Stomach smooth muscle (tissue), 2 donors: ENCODE measurements around the gene GBA2.
A peak's percentile ranks its signal among the peaks of the same experiment; 100 is the strongest.

Experiments
- H3K27ac ChIP-seq: one replicate; pipeline ENCODE4 v1.7.0; 2013; ENCODE audit warnings: mild to moderate bottlenecking, low read length, inconsistent platforms
- H3K27me3 ChIP-seq, 2 donors: one replicate each; pipeline ENCODE4 v1.7.0; 2013; ENCODE audit warnings: low read length in 2 of 2; ENCODE audit not compliant: insufficient read depth in 2 of 2, control insufficient read depth in 1 of 2
- H3K36me3 ChIP-seq, 2 donors: one replicate each; pipeline ENCODE4 v1.7.0; 2013; ENCODE audit warnings: low read length in 2 of 2; ENCODE audit not compliant: control insufficient read depth in 2 of 2, insufficient read depth in 2 of 2
- H3K4me1 ChIP-seq: one replicate; pipeline ENCODE4 v1.7.0; 2013; ENCODE audit warnings: low read length; ENCODE audit not compliant: control insufficient read depth, insufficient read depth
- H3K4me3 ChIP-seq, 2 donors: one replicate each; pipeline ENCODE4 v1.7.0; 2013; ENCODE audit warnings: low read length in 2 of 2
- H3K9ac ChIP-seq, 2 donors: one replicate each; pipeline ENCODE4 v1.7.0; 2013; ENCODE audit warnings: low read length in 2 of 2, mild to moderate bottlenecking in 1 of 2
- H3K9me3 ChIP-seq, 2 donors: one replicate each; pipeline ENCODE4 v1.7.0; 2013; ENCODE audit warnings: low read length in 2 of 2; ENCODE audit not compliant: control insufficient read depth in 2 of 2
- donor health status: healthy.
- donor health status: Pancreatic carcinoma.

The GBA2 gene

DNA sequence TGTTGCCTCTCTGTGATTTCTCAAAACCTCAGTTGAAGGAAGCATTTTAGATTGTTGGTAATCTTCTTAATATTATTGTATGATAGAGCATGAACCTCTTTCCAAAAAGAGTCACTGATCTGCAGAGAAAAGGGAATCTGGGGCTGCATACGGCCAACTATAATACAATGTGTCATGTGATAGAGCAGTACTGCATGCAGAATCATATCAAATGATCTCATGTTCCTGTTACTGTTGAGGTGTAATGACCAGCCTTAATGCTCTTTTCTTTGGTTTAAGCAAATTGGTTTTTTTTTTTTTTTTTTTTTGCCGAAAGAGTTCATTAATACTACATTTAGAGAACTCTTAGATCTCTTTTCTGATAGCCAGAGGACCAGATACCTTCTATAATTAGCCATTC is 18.0 kb upstream of the GBA2 start:
- no peak overlapping the region for H3K27ac ChIP-seq
- H3K9ac ChIP-seq = no peak overlapping the region
- H3K9me3 ChIP-seq = no peaks in the 10 kb centered on the region
- H3K36me3 ChIP-seq = no peaks in the 10 kb centered on the region
- peaks cover 9% of the 10 kb centered on the region for H3K4me1 ChIP-seq
- H3K27me3 ChIP-seq = no peaks in the 10 kb centered on the region
- no peak overlapping the region for H3K4me3 ChIP-seq

- H3K9me3 ChIP-seq = no peaks in the 10 kb centered on the region
- H3K36me3 ChIP-seq = no peaks in the 10 kb centered on the region
- no peaks in the 10 kb centered on the region for H3K27me3 ChIP-seq
- no peaks in the 10 kb centered on the region for H3K4me1 ChIP-seq
- no peak overlapping the region for H3K4me3 ChIP-seq
- H3K9ac ChIP-seq = no peak overlapping the region
- no peak overlapping the region for H3K27ac ChIP-seq
Measured at GRCh38 chr9:35763803-35764202, 14.8 kb upstream of the GBA2 start.

DNA sequence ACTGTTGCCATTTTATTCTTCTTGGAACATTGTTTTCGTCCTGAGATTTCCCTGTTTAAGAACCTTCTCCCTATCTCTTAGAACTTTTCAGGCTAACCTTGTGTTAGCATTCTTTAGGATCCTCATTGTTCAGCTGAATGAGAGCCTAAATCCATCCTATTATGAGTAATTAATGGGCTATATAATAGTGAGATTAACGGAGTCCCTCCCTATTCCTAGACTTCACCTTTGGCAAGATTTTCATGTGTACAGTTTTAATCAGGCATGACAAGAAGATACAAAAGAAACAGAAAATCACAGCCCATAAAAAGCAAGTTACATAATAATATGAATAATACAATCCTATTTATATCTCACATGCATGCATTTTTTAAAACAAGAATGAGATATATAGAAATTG is 14.2 kb upstream of the GBA2 start:
- Histone ChIP-seq H3K4me1 (peaks cover 3% of the 10 kb centered on the region), H3K9ac (no peak overlapping the region), H3K4me3 (no peak overlapping the region), H3K27me3 (no peaks in the 10 kb centered on the region), H3K27ac (no peak overlapping the region), H3K36me3 (no peaks in the 10 kb centered on the region), H3K9me3 (no peaks in the 10 kb centered on the region)

DNA sequence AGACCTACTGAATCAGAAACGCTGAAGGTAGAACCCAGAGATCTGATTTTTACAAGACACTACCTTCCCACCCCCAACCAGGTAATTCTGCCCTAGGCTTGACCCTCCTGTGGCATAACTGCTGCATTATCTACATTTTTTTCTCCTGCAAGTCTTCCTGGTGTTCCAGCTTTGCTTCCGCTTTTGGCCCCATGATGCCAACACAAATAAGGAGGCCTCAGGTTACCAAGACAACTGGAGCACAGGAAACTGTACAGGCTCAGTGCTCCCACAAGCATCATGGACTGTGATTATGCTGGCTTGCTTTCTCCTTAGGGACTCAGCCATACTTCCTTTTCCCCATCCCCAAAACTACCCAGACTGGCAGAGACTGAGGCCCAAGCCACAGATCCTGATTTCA is 11.6 kb upstream of the GBA2 start:
- no peak overlapping the region for H3K4me3 ChIP-seq
- no peaks in the 10 kb centered on the region for H3K27me3 ChIP-seq
- no peaks in the 10 kb centered on the region for H3K36me3 ChIP-seq
- peaks cover 15% of the 10 kb centered on the region for H3K4me1 ChIP-seq
- H3K9me3 ChIP-seq = no peaks in the 10 kb centered on the region
- no peak overlapping the region for H3K27ac ChIP-seq
- H3K9ac ChIP-seq = no peak overlapping the region

DNA sequence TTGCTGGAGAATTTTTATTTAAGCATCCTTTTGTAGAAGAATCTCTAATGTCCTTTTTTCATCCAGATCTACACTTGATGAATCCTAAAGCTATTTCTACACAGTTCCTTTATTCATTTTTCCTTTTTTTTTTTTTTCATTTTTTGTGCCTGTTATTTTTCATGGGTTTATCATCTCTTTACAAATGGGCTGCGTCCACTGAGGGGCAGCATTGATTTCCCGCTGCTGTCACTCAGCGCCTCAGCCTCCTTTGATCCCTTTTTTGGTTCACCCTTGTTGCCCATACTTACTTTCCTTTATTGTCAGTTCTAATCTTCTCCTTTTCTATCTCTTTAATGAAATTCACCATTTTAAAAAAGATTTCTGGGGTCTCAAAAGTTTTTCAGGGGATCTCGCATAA is 10.8 kb upstream of the GBA2 start:
- Histone ChIP-seq H3K27ac (no peak overlapping the region), H3K4me1 (peaks cover 15% of the 10 kb centered on the region)

DNA sequence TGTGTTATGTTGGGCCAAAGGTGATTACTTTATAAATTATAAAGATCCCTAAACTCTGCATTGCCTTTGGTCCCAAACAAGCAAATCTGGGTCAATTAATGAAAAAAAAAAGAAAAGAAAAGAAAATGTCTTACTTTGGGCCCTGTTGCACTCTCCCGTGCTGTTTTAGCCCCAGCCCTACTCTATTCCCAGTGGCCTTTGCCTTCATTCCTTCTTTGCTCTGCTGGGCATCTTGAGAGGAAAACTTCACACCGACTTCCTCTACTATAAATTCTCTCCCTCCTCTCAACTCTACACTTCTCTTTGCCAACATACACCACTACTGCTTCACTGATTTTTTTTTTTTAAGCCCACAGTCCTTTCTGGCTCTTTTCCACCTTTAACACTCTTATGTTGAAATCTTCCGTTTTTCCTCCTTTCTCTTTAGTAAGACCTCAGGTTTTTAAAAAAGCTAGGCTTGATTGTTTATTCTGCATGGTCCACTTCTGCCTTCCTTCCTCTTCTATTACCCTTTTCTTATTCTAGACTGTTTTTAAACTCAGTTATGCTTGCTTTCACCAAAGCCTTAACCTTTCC is 9.5 kb upstream of the GBA2 start:
- Histone ChIP-seq H3K27me3 (no peaks in the 10 kb centered on the region), H3K36me3 (peaks cover 10 to 11% of the 10 kb centered on the region in 2 donors), H3K4me3 (no peak overlapping the region), H3K4me1 (peaks cover 15% of the 10 kb centered on the region), H3K27ac (no peak overlapping the region), H3K9ac (peak overlapping the region in 1 of 2 donors; percentile 31), H3K9me3 (no peaks in the 10 kb centered on the region)

More for the DNA sequence above, 10.8 kb upstream of the GBA2 start:
- Histone ChIP-seq H3K9me3 (no peaks in the 10 kb centered on the region), H3K9ac (no peak overlapping the region), H3K36me3 (peaks cover under 1 to 4% of the 10 kb centered on the region in 2 donors), H3K27me3 (no peaks in the 10 kb centered on the region), H3K4me3 (no peak overlapping the region)

DNA sequence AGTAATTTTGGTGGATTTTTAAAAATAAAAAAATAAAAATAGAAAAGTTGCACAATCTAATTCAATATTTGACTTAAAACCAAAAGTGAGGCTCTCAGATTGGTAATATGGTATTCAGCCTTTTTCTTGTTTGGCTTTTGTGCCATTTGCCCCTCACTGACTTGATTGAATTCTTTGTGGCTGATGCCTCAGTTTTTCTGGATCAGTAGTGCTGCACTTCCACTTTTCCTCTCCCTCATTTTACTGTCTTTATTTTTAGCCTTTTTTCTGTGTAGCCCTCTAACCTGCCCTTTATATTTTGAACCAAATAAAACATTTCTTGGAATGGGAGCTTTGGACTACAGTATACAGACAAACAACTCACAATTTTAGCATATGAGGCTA is 8.9 kb upstream of the GBA2 start:
- Histone ChIP-seq H3K27me3 (no peaks in the 10 kb centered on the region), H3K27ac (peak overlapping the region; percentile 86), H3K36me3 (peaks cover 16 to 17% of the 10 kb centered on the region in 2 donors), H3K4me3 (peak overlapping the region; percentile 81 to 90), H3K9me3 (no peaks in the 10 kb centered on the region), H3K4me1 (peaks cover 15% of the 10 kb centered on the region), H3K9ac (peak overlapping the region; percentile 7 to 94)

GRCh38 chr9:35757226-35757891 is 8.3 kb upstream of the GBA2 start:
- peak overlapping the region; percentile 91 to 94 for H3K9ac ChIP-seq
- H3K9me3 ChIP-seq = no peaks in the 10 kb centered on the region
- no peaks in the 10 kb centered on the region for H3K27me3 ChIP-seq
- peak overlapping the region; percentile 86 for H3K27ac ChIP-seq
- peaks cover 15% of the 10 kb centered on the region for H3K4me1 ChIP-seq
- peaks cover 22 to 23% of the 10 kb centered on the region in 2 donors for H3K36me3 ChIP-seq
- peak overlapping the region; percentile 81 to 90 for H3K4me3 ChIP-seq

GRCh38 chr9:35756275-35757225 is 7.5 kb upstream of the GBA2 start:
- Histone ChIP-seq H3K36me3 (peaks cover 30 to 31% of the 10 kb centered on the region in 2 donors), H3K9me3 (no peaks in the 10 kb centered on the region), H3K27me3 (no peaks in the 10 kb centered on the region), H3K4me1 (peaks cover 15% of the 10 kb centered on the region), H3K4me3 (peak overlapping the region; percentile 81 to 90), H3K27ac (peak overlapping the region; percentile 86), H3K9ac (peak overlapping the region; percentile 91 to 94)

DNA sequence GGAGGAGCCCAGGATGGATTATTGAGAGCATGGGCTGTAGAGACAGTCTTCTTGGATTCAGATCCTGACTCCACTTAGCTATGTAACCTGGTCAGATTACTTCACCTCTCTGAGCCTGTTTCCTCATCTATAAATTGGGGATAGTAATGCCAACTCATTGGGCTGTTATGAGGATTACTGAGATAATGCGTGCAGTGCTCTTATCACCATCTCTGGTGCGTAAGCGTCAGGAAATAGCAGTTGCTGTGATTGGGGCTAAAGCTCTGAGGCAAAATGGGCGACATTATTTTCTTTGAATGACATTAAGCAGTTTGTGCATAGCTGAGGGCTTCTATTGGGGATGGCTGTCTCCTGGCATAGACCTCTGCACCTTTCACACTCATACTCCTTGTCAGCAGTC is 6.0 kb upstream of the GBA2 start:
- Histone ChIP-seq H3K27me3 (no peaks in the 10 kb centered on the region), H3K4me3 (no peak overlapping the region), H3K36me3 (peaks cover 38 to 40% of the 10 kb centered on the region in 2 donors), H3K9me3 (no peaks in the 10 kb centered on the region), H3K27ac (no peak overlapping the region), H3K4me1 (peaks cover 19% of the 10 kb centered on the region), H3K9ac (no peak overlapping the region)
